ENCODE data around the gene FAM53A.

Gene FAM53A

GRCh38 chr4:1637580-1638271, 46.4 kb downstream of the FAM53A start:
- DNase-seq, result no peak

DNA sequence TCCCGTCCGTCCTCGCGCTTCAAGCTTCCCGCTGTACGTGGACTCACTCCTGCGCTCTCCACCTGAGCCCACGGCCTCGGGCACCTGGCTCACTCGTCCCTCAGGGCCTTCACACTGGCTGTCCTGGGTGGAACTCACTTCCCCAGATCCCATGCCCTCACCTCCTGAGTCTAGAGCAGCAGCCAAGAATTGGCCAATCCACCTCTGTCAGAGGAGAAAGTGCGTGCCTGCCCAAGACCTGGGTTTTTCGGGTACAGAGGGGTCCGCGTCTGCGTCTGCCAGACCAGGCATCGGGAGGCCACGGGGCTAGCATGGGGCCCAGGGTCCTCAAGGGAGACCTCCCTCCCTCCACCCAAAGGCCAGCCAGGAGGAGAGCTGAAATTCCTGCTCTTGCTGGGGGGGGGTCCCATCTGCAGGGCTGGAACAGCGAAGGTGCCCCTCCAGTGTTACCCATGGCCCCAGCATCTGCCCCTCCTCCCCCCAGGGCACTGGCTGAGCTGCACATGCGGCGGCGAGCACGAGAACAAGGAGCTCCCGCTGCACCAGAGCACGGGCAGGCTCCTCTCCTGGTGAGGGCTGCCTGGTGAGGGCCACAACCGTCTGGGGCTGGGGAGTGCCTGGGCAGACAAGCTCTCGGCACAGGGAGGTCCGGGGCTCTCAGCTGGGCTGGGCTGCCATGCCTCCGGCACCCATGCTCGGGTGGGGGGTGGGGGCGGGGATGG, 47.5 kb downstream of the FAM53A start:
- no peak for DNase-seq

- DNase-seq, result no peak
Observed at GRCh38 chr4:1635464-1635863, 48.6 kb downstream of the FAM53A start.

GRCh38 chr4:1633993-1634392, 50.1 kb downstream of the FAM53A start:
- DNase-seq, result no peak

DNA sequence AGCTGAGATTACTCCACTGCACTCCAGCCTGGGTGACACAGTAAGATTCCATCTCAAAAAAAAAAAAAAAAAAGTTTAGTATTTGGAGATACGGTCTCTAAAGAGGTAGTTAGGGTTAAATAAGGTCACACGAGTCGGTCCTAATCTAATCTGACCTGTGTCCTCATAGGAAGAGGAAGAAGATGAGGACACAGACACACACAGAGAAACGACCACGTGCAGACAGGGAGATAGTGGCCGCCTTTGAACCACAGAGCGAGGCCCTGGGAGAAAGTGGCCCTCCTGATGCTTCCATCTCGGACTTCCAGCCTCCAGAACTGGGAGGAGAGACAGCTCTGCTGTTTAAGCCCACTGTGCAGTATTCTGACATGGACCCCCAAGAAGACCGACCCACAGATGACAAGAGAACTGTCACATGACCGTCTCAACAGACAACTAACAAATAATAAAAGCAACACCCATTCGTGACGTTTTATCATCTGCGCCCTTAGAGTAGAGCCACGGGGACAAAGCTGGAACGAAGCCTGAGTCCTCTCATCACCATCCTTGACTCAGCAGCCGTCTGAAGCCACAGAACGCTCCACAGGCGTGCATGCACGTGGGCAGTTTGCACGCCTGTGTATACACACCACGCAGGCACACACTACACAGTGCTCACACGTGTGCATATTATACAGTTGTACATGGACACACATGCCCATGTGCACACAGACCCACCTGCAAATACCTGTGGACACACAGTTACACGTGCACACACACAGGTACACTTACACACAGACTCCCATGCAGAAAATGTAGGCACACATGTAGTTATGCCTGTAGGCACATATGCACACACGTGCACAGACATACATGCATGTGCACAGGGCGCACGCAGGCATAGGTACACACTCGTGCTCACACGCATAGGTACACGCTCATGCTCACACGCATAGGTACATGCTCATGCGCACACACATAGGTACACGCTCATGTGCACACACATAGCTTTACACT, 51.7 kb downstream of the FAM53A start:
- DNase-seq, result no peak

DNA sequence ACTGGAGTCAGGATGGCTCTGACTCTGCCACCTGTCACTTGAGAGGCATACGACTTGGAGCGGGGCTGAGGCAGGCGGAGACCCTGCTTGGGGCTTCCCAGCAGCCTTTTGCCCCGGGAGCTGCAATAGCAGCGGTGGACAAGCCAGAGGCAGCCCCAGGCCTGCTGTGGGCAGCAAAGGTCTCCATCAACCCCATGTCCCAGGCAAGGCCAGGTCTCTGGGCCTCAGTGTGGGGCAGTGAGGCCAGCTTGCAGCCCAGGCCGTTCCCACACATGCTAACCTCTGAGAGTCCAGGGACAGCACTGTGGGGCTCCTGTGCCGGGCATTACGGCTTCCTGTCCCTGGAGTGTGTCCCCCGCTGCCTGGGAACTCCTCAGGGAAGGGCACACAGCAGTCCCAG, 53.0 kb downstream of the FAM53A start:
- no peak for DNase-seq

DNA sequence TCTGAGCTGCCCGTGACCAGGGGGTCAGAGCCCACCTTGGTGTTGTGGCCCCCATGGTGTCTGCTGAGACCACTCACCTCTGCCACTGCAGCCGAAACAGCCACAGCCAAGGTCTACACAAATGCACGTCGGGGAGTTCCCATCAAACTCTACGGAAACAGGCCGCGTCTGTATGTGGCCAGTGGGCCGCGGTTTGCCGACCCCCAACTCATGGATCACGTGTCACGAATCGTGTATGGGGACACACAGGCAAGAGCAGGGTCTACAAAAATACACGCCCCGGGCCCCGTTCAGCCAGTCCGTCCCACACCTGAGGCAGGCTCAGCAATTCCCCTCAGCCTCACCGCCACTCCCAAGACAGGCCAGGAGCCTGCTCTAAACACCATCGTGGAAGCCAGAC, 53.8 kb downstream of the FAM53A start:
- no peak for DNase-seq

- DNase-seq, result no peak
Observed at GRCh38 chr4:1629699-1630083, 54.4 kb downstream of the FAM53A start.

DNA sequence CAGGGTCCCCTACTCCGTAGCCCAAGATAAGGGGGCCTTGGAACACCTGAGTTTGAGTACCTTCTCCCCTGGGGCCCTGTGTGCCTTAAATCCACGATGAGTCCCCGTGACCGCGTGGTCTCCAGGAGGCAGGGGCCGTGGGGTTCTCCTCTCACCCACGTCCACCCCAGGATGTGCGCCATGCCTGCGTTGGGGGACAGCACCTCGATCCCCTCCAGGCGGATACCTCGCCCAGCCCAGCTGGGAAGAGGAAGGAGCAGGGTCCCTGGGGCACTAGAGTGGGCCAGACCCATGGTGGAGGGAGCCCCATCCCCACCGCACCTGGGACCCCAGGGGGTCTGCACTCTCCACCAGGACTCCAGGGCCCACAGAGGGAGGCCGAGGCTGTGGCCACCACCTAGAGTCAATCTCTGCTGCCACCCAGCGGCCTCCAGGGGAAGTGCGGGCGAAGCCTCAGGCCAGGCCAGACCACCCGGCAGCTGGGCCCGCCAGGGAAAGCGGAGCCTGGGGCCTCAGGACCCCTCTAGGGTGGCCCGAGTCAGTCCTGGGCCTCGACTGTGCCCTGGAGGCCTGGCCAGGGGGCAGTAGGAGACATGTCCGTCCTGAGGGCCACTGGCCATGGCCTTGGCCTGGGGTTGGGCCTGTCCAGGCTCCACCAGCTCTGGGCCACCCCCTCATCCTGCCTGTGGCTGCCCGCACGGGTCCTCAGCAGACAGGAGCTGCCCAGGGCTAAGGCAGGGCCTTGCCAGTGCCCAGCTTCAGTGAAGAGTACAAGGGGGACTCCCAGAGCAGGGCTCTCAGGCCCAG, 55.0 kb downstream of the FAM53A start:
- peak; percentile 60 for DNase-seq

DNA sequence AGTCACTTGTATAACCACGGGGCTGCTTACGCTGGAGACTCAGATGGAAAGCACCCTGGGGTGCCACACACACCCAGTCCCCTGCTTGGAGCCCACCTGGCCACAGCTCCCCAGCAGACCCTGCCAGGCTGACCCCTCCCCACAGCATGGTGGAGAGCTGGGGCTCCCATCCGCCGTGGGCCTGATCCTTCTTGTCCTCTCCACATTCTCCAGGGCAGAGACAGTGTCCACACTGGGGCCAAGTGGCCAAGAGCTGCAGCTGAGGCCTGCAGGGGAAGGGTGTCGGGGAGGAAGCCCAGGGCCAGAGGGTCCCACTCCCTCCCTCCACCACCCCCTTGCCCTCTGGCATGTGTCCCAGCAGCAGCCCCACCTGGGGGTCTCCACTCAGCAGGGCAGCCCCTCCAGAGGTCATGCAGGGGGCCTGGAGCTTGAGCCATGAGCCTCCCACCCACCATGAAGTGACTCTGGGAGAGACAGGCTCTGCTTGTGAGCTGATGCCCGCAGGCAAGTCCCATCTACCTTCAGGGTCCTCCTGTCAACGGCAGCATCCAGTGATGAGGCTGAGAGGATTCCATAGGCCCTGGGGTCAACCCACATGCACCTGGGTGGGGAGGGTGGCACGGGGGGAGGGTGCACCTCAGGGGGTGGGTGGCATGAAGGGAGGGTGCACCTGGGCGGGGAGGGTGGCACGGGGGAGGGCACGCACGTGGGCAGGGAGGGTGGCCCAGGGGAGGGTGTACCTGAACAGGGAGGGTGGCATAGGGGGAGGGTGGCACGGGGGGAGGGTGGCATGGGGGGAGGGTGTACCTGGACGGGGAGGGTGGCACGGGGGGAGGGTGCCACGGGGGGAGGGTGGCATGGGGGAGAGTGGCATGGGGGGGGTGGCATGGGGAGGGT, 56.4 kb downstream of the FAM53A start:
- no peak for DNase-seq

- DNase-seq, result no peak
Observed at GRCh38 chr4:1626941-1627340, 57.2 kb downstream of the FAM53A start.

DNA sequence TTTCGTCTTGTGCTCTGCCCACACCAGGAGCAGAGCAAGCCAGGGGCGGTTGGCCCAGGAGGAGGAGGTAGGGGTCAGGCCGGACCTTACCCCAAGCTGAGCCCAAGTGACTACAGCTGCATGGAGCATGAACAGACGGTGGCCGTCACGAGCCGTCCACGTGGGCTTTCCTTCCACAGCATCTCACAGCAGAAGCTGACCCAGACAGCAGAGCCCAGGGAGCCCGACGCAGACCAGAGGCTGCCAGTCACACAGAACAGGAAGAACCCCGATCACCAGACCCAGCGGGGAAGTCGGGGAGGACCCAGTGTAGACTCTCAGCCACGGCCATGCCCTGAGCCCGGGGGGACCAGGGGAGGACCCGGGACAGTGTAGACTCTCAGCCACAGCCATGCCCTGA, 58.0 kb downstream of the FAM53A start:
- no peak for DNase-seq

DNA sequence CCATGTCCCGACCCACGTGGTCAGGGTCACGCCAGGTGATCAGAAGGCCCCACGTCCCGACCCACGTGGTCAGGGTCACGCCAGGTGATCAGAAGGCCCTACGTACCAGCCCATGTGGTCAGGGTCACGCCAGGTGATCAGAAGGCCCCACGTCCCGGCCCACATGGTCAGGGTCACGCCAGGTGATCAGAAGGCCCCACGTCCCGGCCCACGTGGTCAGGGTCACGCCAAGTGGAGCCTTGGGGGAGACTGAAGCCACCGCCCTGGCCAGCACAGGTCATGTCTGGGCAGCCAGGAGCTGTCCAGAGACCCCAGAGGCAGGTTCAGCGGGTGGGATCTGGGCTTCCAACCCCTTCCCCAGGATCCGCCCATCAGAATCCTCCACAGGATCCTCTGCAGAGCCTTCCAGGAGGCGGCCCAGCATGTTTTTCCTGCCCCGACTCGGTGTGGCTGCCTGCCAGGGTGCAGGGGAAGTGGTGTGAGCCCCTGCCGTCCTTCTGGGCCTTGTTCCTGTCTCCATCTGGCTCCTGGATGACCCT, 58.4 kb downstream of the FAM53A start:
- no peak for DNase-seq

GRCh38 chr4:1624519-1624910, 59.6 kb downstream of the FAM53A start:
- DNase-seq, result no peak

DNA sequence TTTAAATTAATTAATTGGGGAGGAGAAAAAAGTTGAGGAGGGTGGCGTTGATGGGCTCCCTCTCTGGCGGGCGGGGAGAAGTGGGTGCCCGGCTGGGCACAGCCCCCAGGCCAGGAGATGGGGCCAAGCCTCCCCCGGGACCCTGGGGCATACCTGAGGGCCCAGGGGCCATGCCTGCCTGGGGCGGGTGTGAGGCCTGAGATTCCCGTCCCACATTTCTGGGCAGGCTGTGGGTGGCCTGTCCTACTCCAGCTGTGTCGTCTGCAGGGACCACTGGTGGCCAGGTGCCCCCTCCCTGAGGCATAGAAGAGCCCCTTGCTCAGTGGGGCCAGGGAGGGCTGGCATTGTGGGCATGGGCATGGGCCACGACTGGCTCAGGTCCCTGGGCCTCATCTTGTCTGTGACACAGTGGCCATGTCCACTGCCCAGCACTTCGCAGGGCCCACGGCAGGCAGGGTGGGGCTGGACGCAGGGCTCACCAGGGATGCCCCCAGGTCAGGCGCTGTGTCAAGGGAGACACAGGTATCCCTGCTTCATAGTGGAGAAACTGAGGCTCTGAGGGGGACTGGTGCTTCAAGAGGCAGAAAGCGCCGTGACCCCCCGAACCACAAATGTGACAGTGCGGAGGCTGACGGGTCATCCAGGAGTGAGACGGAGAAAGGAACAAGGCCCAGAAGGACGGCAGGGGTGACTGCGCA, 60.1 kb downstream of the FAM53A start:
- no peak for DNase-seq

- DNase-seq, result no peak
Observed at GRCh38 chr4:1623400-1623799, 60.7 kb downstream of the FAM53A start.

GRCh38 chr4:1622956-1623355, 61.2 kb downstream of the FAM53A start:
- DNase-seq, result no peak

DNA sequence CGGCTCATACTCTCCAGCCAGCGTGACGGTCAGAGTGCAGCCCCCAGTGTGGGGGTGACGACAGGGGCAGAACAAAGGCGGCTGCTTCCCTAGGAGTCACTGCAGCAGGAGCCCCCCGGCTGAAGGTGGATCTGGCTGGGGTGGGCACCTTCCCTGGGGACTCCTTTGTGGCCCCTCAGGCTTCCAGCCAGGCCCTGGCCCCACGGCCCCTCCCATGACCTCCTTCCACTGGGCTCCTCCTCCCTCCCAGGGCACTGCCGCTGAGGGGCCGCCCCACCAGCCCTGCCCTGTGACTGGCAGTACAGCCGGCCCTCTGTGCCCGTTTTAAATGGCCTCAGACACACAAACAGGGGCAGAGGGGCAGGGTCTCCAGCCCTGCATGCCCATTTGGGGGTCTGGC, 61.9 kb downstream of the FAM53A start:
- DNase-seq, result no peak

GRCh38 chr4:1621526-1621925, 62.6 kb downstream of the FAM53A start:
- no peak for DNase-seq

- DNase-seq, result no peak
Observed at GRCh38 chr4:1619151-1619672, 64.9 kb downstream of the FAM53A start.
